Measurements from ENCODE around the gene IRF2BP2. TPM values are rescaled to one million over a fixed set of nuclear protein-coding genes. Genes with fewer than 3 reads are reported as not detected.

IRF2BP2 gene
- total and polyA plus RNA-seq, 2 of the 13 experiments (the other 11 are each of a cell fraction or from before 2014, with no cell fraction given), result 140 to 147 TPM

GRCh38 chr1:234643850-234644134 is 33.8 kb upstream of the IRF2BP2 start:
- Histone ChIP-seq H3K4me1 (ENCODE audit: insufficient read depth, low read length) (peaks cover 80% of the 10 kb centered on the region), H3K9me3 (ENCODE audit: low read length) (peaks cover 6% of the 10 kb centered on the region), H3K27ac (ENCODE audit: extremely low read length, insufficient read depth, low read length) (peak overlapping the region; percentile 83), H3K4me3 (replicated peaks in 1 of 3; ENCODE audit: insufficient read depth in 1 of 3, low read depth in 2 of 3, low read length in 3 of 3) (no peak overlapping the region), H3K9ac (ENCODE audit: insufficient read depth, low read depth, low read length) (0 out of 2 replicates have a peak overlapping the region, but pooled peaks have one; percentile 13), H3K36me3 (replicated peaks in 1 of 2; ENCODE audit: control insufficient read depth in 1 of 2, insufficient read depth in 2 of 2, low read length in 2 of 2) (no peaks in the 10 kb centered on the region), H3K27me3 (ENCODE audit: control insufficient read depth in 1 of 2, insufficient read depth in 2 of 2, low read length in 2 of 2) (no peaks in the 10 kb centered on the region), H4K20me1 (ENCODE audit: insufficient read depth, low read length) (no peaks in the 10 kb centered on the region), H3K4me2 (ENCODE audit: low read depth, low read length) (0 out of 2 replicates have a peak overlapping the region, but pooled peaks have one; percentile 34), H2AFZ (ENCODE audit: low read length) (no peak overlapping the region), H3K79me2 (ENCODE audit: insufficient read depth, low read length) (no peaks in the 10 kb centered on the region)
- ChIA-PET CTCF (ENCODE audit: low intra/inter-chr PET ratio, low total read pairs) (no interaction called here), POLR2A (interaction anchor here (0.7 to 4.6 kb wide), 13 partner anchors 14 to 440 kb away, joined by 3 to 98 read pairs (median 8); partner anchors contain the start of gene IRF2BP2)
- TSS peak; percentile 70 for BruUV-seq (replicated peaks)
- in situ Hi-C loops (cut with HindIII; ENCODE audit: extremely low pct_ligation_motif_present, low pct_unique_long_range_greater_than_20kb), result no loop called here
- intact Hi-C loops (cut with micrococcal nuclease; ENCODE audit: unreplicated experiment), result loop anchor here (1.0 to 2.0 kb wide), 4 partner anchors 23 to 73 kb away; no protein-coding TSS in a partner anchor
- FAIRE-seq (no peak), DNase-seq (ENCODE audit: low spot score) (no peak), ATAC-seq (no peak)
- TF ChIP-seq ZNF678 (CRISPR knock-in tag; IDR thresholded peaks at IDR 0.05) (no peak), THYN1 (CRISPR knock-in tag; IDR thresholded peaks at IDR 0.05; ENCODE audit: borderline replicate concordance, low read depth) (no peak), ZSCAN21 (CRISPR knock-in tag; IDR thresholded peaks at IDR 0.05; ENCODE audit: borderline replicate concordance) (no peak), ZNF292 (CRISPR knock-in tag; IDR thresholded peaks at IDR 0.05; ENCODE audit: borderline replicate concordance, low read depth) (no peak), ZNF790 (CRISPR knock-in tag; IDR thresholded peaks at IDR 0.05; ENCODE audit: borderline replicate concordance) (no peak), MLLT10 (CRISPR knock-in tag; IDR thresholded peaks at IDR 0.05) (no peak), ZNF7 (CRISPR knock-in tag; IDR thresholded peaks at IDR 0.05) (no peak), ZNF629 (CRISPR knock-in tag; conservative IDR thresholded peaks at IDR 0.05) (peak; percentile 98), TEAD2 (CRISPR knock-in tag; IDR thresholded peaks at IDR 0.05) (no peak), SNAI1 (CRISPR knock-in tag; IDR thresholded peaks at IDR 0.05; ENCODE audit: borderline replicate concordance) (no peak), POLR2AphosphoS5 (IDR thresholded peaks at IDR 0.05; ENCODE audit: low read depth, low read length) (no peak), CCDC6 (CRISPR knock-in tag; IDR thresholded peaks at IDR 0.05) (no peak), ZNF773 (CRISPR knock-in tag; IDR thresholded peaks at IDR 0.05; ENCODE audit: borderline replicate concordance) (no peak), ZNF3 (CRISPR knock-in tag; IDR thresholded peaks at IDR 0.05) (no peak), SP2 (CRISPR knock-in tag; IDR thresholded peaks at IDR 0.05) (no peak), ATRX (CRISPR knock-in tag; IDR thresholded peaks at IDR 0.05; ENCODE audit: borderline replicate concordance) (no peak), MAFG (CRISPR knock-in tag; IDR thresholded peaks at IDR 0.05) (no peak), ZNF180 (CRISPR knock-in tag; IDR thresholded peaks at IDR 0.05; ENCODE audit: borderline replicate concordance, low read depth) (no peak)
- TF ChIP-seq, protein P1, sequence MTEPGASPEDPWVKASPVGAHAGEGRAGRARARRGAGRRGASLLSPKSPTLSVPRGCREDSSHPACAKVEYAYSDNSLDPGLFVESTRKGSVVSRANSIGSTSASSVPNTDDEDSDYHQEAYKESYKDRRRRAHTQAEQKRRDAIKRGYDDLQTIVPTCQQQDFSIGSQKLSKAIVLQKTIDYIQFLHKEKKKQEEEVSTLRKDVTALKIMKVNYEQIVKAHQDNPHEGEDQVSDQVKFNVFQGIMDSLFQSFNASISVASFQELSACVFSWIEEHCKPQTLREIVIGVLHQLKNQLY (CRISPR knock-in tag; IDR thresholded peaks at IDR 0.05), result no peak
- TF ChIP-seq, protein P2, sequence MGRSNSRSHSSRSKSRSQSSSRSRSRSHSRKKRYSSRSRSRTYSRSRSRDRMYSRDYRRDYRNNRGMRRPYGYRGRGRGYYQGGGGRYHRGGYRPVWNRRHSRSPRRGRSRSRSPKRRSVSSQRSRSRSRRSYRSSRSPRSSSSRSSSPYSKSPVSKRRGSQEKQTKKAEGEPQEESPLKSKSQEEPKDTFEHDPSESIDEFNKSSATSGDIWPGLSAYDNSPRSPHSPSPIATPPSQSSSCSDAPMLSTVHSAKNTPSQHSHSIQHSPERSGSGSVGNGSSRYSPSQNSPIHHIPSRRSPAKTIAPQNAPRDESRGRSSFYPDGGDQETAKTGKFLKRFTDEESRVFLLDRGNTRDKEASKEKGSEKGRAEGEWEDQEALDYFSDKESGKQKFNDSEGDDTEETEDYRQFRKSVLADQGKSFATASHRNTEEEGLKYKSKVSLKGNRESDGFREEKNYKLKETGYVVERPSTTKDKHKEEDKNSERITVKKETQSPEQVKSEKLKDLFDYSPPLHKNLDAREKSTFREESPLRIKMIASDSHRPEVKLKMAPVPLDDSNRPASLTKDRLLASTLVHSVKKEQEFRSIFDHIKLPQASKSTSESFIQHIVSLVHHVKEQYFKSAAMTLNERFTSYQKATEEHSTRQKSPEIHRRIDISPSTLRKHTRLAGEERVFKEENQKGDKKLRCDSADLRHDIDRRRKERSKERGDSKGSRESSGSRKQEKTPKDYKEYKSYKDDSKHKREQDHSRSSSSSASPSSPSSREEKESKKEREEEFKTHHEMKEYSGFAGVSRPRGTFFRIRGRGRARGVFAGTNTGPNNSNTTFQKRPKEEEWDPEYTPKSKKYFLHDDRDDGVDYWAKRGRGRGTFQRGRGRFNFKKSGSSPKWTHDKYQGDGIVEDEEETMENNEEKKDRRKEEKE (IDR thresholded peaks at IDR 0.05), result no peak
- TF ChIP-seq, protein P3, sequence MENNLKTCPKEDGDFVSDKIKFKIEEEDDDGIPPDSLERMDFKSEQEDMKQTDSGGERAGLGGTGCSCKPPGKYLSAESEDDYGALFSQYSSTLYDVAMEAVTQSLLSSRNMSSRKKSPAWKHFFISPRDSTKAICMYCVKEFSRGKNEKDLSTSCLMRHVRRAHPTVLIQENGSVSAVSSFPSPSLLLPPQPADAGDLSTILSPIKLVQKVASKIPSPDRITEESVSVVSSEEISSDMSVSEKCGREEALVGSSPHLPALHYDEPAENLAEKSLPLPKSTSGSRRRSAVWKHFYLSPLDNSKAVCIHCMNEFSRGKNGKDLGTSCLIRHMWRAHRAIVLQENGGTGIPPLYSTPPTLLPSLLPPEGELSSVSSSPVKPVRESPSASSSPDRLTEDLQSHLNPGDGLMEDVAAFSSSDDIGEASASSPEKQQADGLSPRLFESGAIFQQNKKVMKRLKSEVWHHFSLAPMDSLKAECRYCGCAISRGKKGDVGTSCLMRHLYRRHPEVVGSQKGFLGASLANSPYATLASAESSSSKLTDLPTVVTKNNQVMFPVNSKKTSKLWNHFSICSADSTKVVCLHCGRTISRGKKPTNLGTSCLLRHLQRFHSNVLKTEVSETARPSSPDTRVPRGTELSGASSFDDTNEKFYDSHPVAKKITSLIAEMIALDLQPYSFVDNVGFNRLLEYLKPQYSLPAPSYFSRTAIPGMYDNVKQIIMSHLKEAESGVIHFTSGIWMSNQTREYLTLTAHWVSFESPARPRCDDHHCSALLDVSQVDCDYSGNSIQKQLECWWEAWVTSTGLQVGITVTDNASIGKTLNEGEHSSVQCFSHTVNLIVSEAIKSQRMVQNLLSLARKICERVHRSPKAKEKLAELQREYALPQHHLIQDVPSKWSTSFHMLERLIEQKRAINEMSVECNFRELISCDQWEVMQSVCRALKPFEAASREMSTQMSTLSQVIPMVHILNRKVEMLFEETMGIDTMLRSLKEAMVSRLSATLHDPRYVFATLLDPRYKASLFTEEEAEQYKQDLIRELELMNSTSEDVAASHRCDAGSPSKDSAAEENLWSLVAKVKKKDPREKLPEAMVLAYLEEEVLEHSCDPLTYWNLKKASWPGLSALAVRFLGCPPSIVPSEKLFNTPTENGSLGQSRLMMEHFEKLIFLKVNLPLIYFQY (CRISPR knock-in tag; IDR thresholded peaks at IDR 0.05; ENCODE audit: borderline replicate concordance), result no peak

All from HepG2 (cell line).